Choroid plexus epithelial cell (primary cell): ENCODE measurements around the gene HCK.
"Not testable (repeated sequence)": the region's sequence is repeated elsewhere in the genome, so short reads cannot be mapped to it uniquely, and the experiment has no call there.

Experiments
- DNase-seq: peaks from one replicate; pipeline ENCODE4 v3.0.0-alpha.2; 2010; ENCODE audit warnings: low read depth
- H3K4me3 ChIP-seq: 2 replicates; pipeline ENCODE4 v1.5.1; 2011; ENCODE audit warnings: low read depth, mild to moderate bottlenecking, control low read depth, low read length, moderate library complexity
- CTCF ChIP-seq: conservative IDR thresholded peaks from 2 replicates; pipeline ENCODE4 v1.5.1; 2011; ENCODE audit warnings: low read depth, mild to moderate bottlenecking, control low read depth, inconsistent platforms, low read length, moderate library complexity

The HCK gene

GRCh38 chr20:32111156-32111686 lies 59.2 kb downstream of the HCK start:
- no peak for DNase-seq
- TF ChIP-seq CTCF: no peak
- H3K4me3 ChIP-seq: no peak overlapping the region

GRCh38 chr20:32111753-32112152 lies 59.7 kb downstream of the HCK start:
- no peak for DNase-seq
- no peak for TF ChIP-seq CTCF
- H3K4me3 ChIP-seq: no peak overlapping the region

GRCh38 chr20:32112841-32113240 lies 60.8 kb downstream of the HCK start:
- DNase-seq: no peak
- TF ChIP-seq CTCF: no peak
- H3K4me3 ChIP-seq: no peak overlapping the region

GRCh38 chr20:32113591-32114260 lies 61.7 kb downstream of the HCK start:
- DNase-seq: no peak
- H3K4me3 ChIP-seq: no peak overlapping the region
- no peak for TF ChIP-seq CTCF

- no peak for DNase-seq
- no peak for TF ChIP-seq CTCF
These were observed 62.4 kb downstream of the HCK start for GRCh38 chr20:32114305-32114960.

GRCh38 chr20:32115211-32115767 lies 63.2 kb downstream of the HCK start:
- no peak for TF ChIP-seq CTCF
- no peak for DNase-seq
- H3K4me3 ChIP-seq: no peak overlapping the region

More at GRCh38 chr20:32114305-32114960, 62.4 kb downstream of the HCK start:
- no peak overlapping the region for H3K4me3 ChIP-seq

GRCh38 chr20:32116079-32116521 lies 64.1 kb downstream of the HCK start:
- H3K4me3 ChIP-seq: no peak overlapping the region
- TF ChIP-seq CTCF: no peak

GRCh38 chr20:32116796-32117195 lies 64.8 kb downstream of the HCK start:
- not testable (repeated sequence) for H3K4me3 ChIP-seq, DNase-seq

More at GRCh38 chr20:32116079-32116521, 64.1 kb downstream of the HCK start:
- peak; percentile 79 for DNase-seq

GRCh38 chr20:32118427-32118826 lies 66.4 kb downstream of the HCK start:
- DNase-seq, H3K4me3 ChIP-seq: not testable (repeated sequence)
